ENCODE results near the gene COL10A1.

The COL10A1 gene

GRCh38 chr6:116127771-116128493, 2.0 kb upstream of the COL10A1 start:
- TF ChIP-seq CTCF (IDR thresholded peaks at IDR 0.05; ENCODE audit: insufficient read depth, missing control alignments), result no peak
- DNase-seq (ENCODE audit: insufficient read length, low spot score), result no peak

GRCh38 chr6:116120430-116120829, 5.5 kb downstream of the COL10A1 start:
- no peak for TF ChIP-seq CTCF (IDR thresholded peaks at IDR 0.05; ENCODE audit: insufficient read depth, missing control alignments)
- no peak for FAIRE-seq
- no peak for DNase-seq (ENCODE audit: insufficient read length, low spot score)

More at GRCh38 chr6:116127771-116128493, 2.0 kb upstream of the COL10A1 start:
- FAIRE-seq, result no peak

GRCh38 chr6:116118608-116119007, 7.3 kb downstream of the COL10A1 start:
- TF ChIP-seq CTCF (IDR thresholded peaks at IDR 0.05; ENCODE audit: insufficient read depth, missing control alignments), result no peak
- DNase-seq (ENCODE audit: insufficient read length, low spot score) (no peak), FAIRE-seq (no peak)

- DNase-seq (ENCODE audit: insufficient read length, low spot score), result no peak
- FAIRE-seq, result no peak
- peak; percentile 29 for TF ChIP-seq CTCF (IDR thresholded peaks at IDR 0.05; ENCODE audit: insufficient read depth, missing control alignments)
These were observed 10.2 kb downstream of the COL10A1 start for GRCh38 chr6:116115781-116116180.

GRCh38 chr6:116113386-116113785, 12.5 kb downstream of the COL10A1 start:
- FAIRE-seq (no peak), DNase-seq (ENCODE audit: insufficient read length, low spot score) (no peak)
- TF ChIP-seq CTCF (IDR thresholded peaks at IDR 0.05; ENCODE audit: insufficient read depth, missing control alignments), result no peak

- DNase-seq (ENCODE audit: insufficient read length, low spot score), result no peak
- TF ChIP-seq CTCF (IDR thresholded peaks at IDR 0.05; ENCODE audit: insufficient read depth, missing control alignments), result peak; percentile 46
- FAIRE-seq, result no peak
These were observed 14.1 kb downstream of the COL10A1 start for GRCh38 chr6:116111552-116112528.
